Neuronal stem cell (in vitro differentiated cells): ENCODE measurements around the gene MRPS18C.

Source experiments
- DNase-seq: peaks from one replicate; pipeline ENCODE4 v3.0.0-alpha.2; 2013; ENCODE audit warnings: low spot score
- H2AFZ ChIP-seq: one replicate; pipeline ENCODE4 v1.6.1; 2013; ENCODE audit warnings: mild to moderate bottlenecking, low read length, inconsistent platforms
- H2AK5ac ChIP-seq: 2 replicates; pipeline ENCODE4 v1.6.1; 2013; ENCODE audit warnings: low read depth, mild to moderate bottlenecking, inconsistent platforms, low read length, moderate library complexity, mixed read lengths
- H2BK120ac ChIP-seq: 2 replicates; pipeline ENCODE4 v1.6.1; 2013; ENCODE audit warnings: low read depth, mild to moderate bottlenecking, inconsistent platforms, low read length, moderate library complexity, mixed read lengths
- H2BK12ac ChIP-seq: one replicate; pipeline ENCODE4 v1.6.1; 2013; ENCODE audit warnings: low read length, inconsistent platforms
- H2BK15ac ChIP-seq: 2 replicates; pipeline ENCODE4 v1.6.1; 2013; ENCODE audit warnings: mild to moderate bottlenecking, low read length, inconsistent platforms, mixed read lengths
- H2BK5ac ChIP-seq: one replicate; pipeline ENCODE4 v1.6.1; 2013; ENCODE audit warnings: inconsistent platforms, mild to moderate bottlenecking, low read length, moderate library complexity
- H3K14ac ChIP-seq: one replicate; pipeline ENCODE4 v1.6.1; 2013; ENCODE audit warnings: low read length, inconsistent platforms
- H3K18ac ChIP-seq: 2 replicates; pipeline ENCODE4 v1.6.1; 2013; ENCODE audit warnings: low read length, inconsistent platforms
- H3K23ac ChIP-seq: 2 replicates; pipeline ENCODE4 v1.6.1; 2013; ENCODE audit warnings: low read depth, mild to moderate bottlenecking, mixed read lengths, low read length, inconsistent platforms; ENCODE audit not compliant: poor library complexity
- H3K27ac ChIP-seq: replicated peaks from 3 replicates; pipeline ENCODE4 v1.5.1; 2013; ENCODE audit warnings: low read length, inconsistent platforms
- H3K27me3 ChIP-seq, 3 experiments: 2 replicates each; pipeline ENCODE4 v1.6.1; 2013; ENCODE audit warnings: low read length in 3 of 3, mild to moderate bottlenecking in 2 of 3, inconsistent platforms in 1 of 3, low read depth in 1 of 3, mixed read lengths in 1 of 3, moderate library complexity in 1 of 3; ENCODE audit not compliant: control insufficient read depth in 3 of 3, insufficient read depth in 3 of 3
- H3K36me3 ChIP-seq, 2 donors: replicated peaks in 1 of 2; 2 replicates each; pipeline ENCODE4 v1.6.1; 2013; ENCODE audit warnings: low read length in 2 of 2; ENCODE audit not compliant: control insufficient read depth in 2 of 2, insufficient read depth in 2 of 2
- H3K4ac ChIP-seq: 2 replicates; pipeline ENCODE4 v1.6.1; 2013; ENCODE audit warnings: inconsistent platforms, mild to moderate bottlenecking, low read length, moderate library complexity
- H3K4me1 ChIP-seq, 2 donors: 1 replicate in 1 of 2; 2 replicates in 1 of 2; pipeline ENCODE4 v1.6.1; 2013; ENCODE audit warnings: low read length in 2 of 2, low read depth in 1 of 2; ENCODE audit not compliant: control insufficient read depth in 2 of 2, insufficient read depth in 1 of 2
- H3K4me2 ChIP-seq: one replicate; pipeline ENCODE4 v1.6.1; 2013; ENCODE audit warnings: mild to moderate bottlenecking, low read length, inconsistent platforms; ENCODE audit not compliant: insufficient read depth, poor library complexity, severe bottlenecking
- H3K4me3 ChIP-seq, 2 donors: 2 replicates each; pipeline ENCODE4 v1.5.1; 2013; ENCODE audit warnings: low read length in 2 of 2, mild to moderate bottlenecking in 2 of 2, inconsistent platforms in 1 of 2, moderate library complexity in 1 of 2
- H3K79me1 ChIP-seq: one replicate; pipeline ENCODE4 v1.6.1; 2013; ENCODE audit warnings: low read depth, mild to moderate bottlenecking, inconsistent platforms, low read length, moderate library complexity
- H3K9ac ChIP-seq: one replicate; pipeline ENCODE4 v1.6.1; 2013; ENCODE audit warnings: mild to moderate bottlenecking, low read depth, low read length, inconsistent platforms; ENCODE audit not compliant: poor library complexity
- H3K9me3 ChIP-seq, 2 donors: replicated peaks in 1 of 2; 2 replicates each; pipeline versions ENCODE3 to v1.6.1; 2013; ENCODE audit warnings: low read length in 2 of 2, mild to moderate bottlenecking in 2 of 2, inconsistent platforms in 1 of 2, low read depth in 1 of 2, mixed read lengths in 1 of 2, moderate library complexity in 1 of 2; ENCODE audit not compliant: control insufficient read depth in 2 of 2, insufficient read depth in 1 of 2
- H4K8ac ChIP-seq: one replicate; pipeline ENCODE4 v1.6.1; 2013; ENCODE audit warnings: low read depth, mild to moderate bottlenecking, inconsistent platforms, low read length, moderate library complexity
- H4K91ac ChIP-seq: one replicate; pipeline ENCODE4 v1.6.1; 2013; ENCODE audit warnings: low read length, low read depth, mild to moderate bottlenecking, inconsistent platforms; ENCODE audit not compliant: poor library complexity
- WGBS, 2 donors: extraction: QIAGEN DNeasy Blood & Tissue Kit; methylation state at CpG; one replicate each; pipeline ENCODE4 v1.1.7; 2013; ENCODE audit warnings: missing lambda C conversion rate in 2 of 2, mixed read lengths in 1 of 2; ENCODE audit not compliant: insufficient read length in 2 of 2, insufficient replicate concordance in 1 of 2; ENCODE audit errors: extremely low coverage in 2 of 2; 5-methylcytosine and 5-hydroxymethylcytosine counted together

The MRPS18C gene

GRCh38 chr4:83418211-83418610 is 37.6 kb upstream of the MRPS18C start:
- Histone ChIP-seq H3K23ac (no peak overlapping the region), H2BK120ac (no peak overlapping the region), H3K27ac (no peak overlapping the region), H3K36me3 (peaks cover 0 to 48% of the 10 kb centered on the region in 2 donors), H2BK15ac (no peak overlapping the region), H3K27me3 (no peaks in the 10 kb centered on the region), H3K4ac (no peak overlapping the region), H3K79me1 (no peaks in the 10 kb centered on the region), H2BK12ac (no peak overlapping the region), H3K18ac (no peak overlapping the region), H2AFZ (no peak overlapping the region), H3K9ac (no peak overlapping the region), H4K91ac (no peak overlapping the region), H3K9me3 (no peaks in the 10 kb centered on the region), H3K4me2 (no peak overlapping the region), H4K8ac (no peak overlapping the region), H2BK5ac (no peak overlapping the region), H3K14ac (no peak overlapping the region), H2AK5ac (no peak overlapping the region), H3K4me1 (no peaks in the 10 kb centered on the region), H3K4me3 (no peak overlapping the region)
- DNase-seq: no peak

- H3K27me3 ChIP-seq: no peaks in the 10 kb centered on the region
- no peak overlapping the region for H3K9ac ChIP-seq
These were observed 24.7 kb upstream of the MRPS18C start for GRCh38 chr4:83431200-83431599.

GRCh38 chr4:83436680-83437079 is 19.2 kb upstream of the MRPS18C start:
- no peak for DNase-seq
- H3K14ac ChIP-seq: no peak overlapping the region
- H2BK15ac ChIP-seq: no peak overlapping the region
- H3K9ac ChIP-seq: no peak overlapping the region
- no peak overlapping the region for H3K4ac ChIP-seq
- H2BK120ac ChIP-seq: no peak overlapping the region
- H3K4me1 ChIP-seq: no peaks in the 10 kb centered on the region
- no CpG with 5 or more reads among the region's 4 CpGs for WGBS, 2 donors
- no peak overlapping the region for H3K4me3 ChIP-seq
- no peak overlapping the region for H2BK12ac ChIP-seq
- no peak overlapping the region for H3K4me2 ChIP-seq
- H3K27me3 ChIP-seq: no peaks in the 10 kb centered on the region
- H2AFZ ChIP-seq: no peak overlapping the region
- H2BK5ac ChIP-seq: no peak overlapping the region
- H2AK5ac ChIP-seq: no peak overlapping the region
- H3K18ac ChIP-seq: no peak overlapping the region
- H3K27ac ChIP-seq: no peak overlapping the region
- H3K9me3 ChIP-seq: no peaks in the 10 kb centered on the region
- peaks cover 2 to 31% of the 10 kb centered on the region in 2 donors for H3K36me3 ChIP-seq
- no peaks in the 10 kb centered on the region for H3K79me1 ChIP-seq
- no peak overlapping the region for H4K8ac ChIP-seq
- H4K91ac ChIP-seq: no peak overlapping the region
- H3K23ac ChIP-seq: no peak overlapping the region

More at GRCh38 chr4:83431200-83431599, 24.7 kb upstream of the MRPS18C start:
- H3K79me1 ChIP-seq: no peaks in the 10 kb centered on the region
- no peak overlapping the region for H3K4me3 ChIP-seq
- no peak overlapping the region for H2BK12ac ChIP-seq
- H4K91ac ChIP-seq: no peak overlapping the region
- no peak overlapping the region for H3K23ac ChIP-seq
- no peak overlapping the region for H4K8ac ChIP-seq
- no peaks in the 10 kb centered on the region for H3K9me3 ChIP-seq
- no peak overlapping the region for H2BK15ac ChIP-seq
- H3K4me1 ChIP-seq: no peaks in the 10 kb centered on the region
- H2AK5ac ChIP-seq: no peak overlapping the region
- H3K14ac ChIP-seq: no peak overlapping the region
- H3K4ac ChIP-seq: no peak overlapping the region
- no peak overlapping the region for H2BK5ac ChIP-seq
- H2AFZ ChIP-seq: no peak overlapping the region
- H3K27ac ChIP-seq: no peak overlapping the region
- H2BK120ac ChIP-seq: no peak overlapping the region
- DNase-seq: no peak
- no CpG with 5 or more reads among the region's 1 CpG for WGBS, 2 donors
- H3K4me2 ChIP-seq: no peak overlapping the region
- peaks cover 2 to 19% of the 10 kb centered on the region in 2 donors for H3K36me3 ChIP-seq
- no peak overlapping the region for H3K18ac ChIP-seq

- no peak overlapping the region for H3K23ac ChIP-seq
- DNase-seq: no peak
- H3K14ac ChIP-seq: no peak overlapping the region
- no peak overlapping the region for H4K8ac ChIP-seq
- no peaks in the 10 kb centered on the region for H3K9me3 ChIP-seq
- no peak overlapping the region for H3K18ac ChIP-seq
- H3K4me3 ChIP-seq: no peak overlapping the region
- H4K91ac ChIP-seq: no peak overlapping the region
- no peak overlapping the region for H2AK5ac ChIP-seq
- H2BK120ac ChIP-seq: no peak overlapping the region
- H2BK12ac ChIP-seq: no peak overlapping the region
- H2BK15ac ChIP-seq: no peak overlapping the region
- no peak overlapping the region for H3K4ac ChIP-seq
- H3K79me1 ChIP-seq: no peaks in the 10 kb centered on the region
- H3K27ac ChIP-seq: no peak overlapping the region
- H3K4me2 ChIP-seq: no peak overlapping the region
- no peak overlapping the region for H2AFZ ChIP-seq
- H2BK5ac ChIP-seq: no peak overlapping the region
- H3K36me3 ChIP-seq: peaks cover 3 to 43% of the 10 kb centered on the region in 2 donors
- no peak overlapping the region for H3K9ac ChIP-seq
- no peaks in the 10 kb centered on the region for H3K27me3 ChIP-seq
- no peaks in the 10 kb centered on the region for H3K4me1 ChIP-seq
These were observed 17.1 kb upstream of the MRPS18C start for GRCh38 chr4:83438719-83439118.
